A673 (cell line): ENCODE data around the gene LHPP.

Experiments
- EZH2 ChIP-seq: fragments of 200-600 bp; sonication (generic); IDR thresholded peaks from 2 replicates; pipeline ENCODE4 v1.6.1; 2017; ENCODE audit warnings: borderline replicate concordance, low read depth, mild to moderate bottlenecking, mixed read lengths, antibody characterized with exemption, low read length; ENCODE audit not compliant: poor library complexity, severe bottlenecking
- TF ChIP-seq, protein P1 (sequence below): fragments of 300-800, 200-600 bp; sonication (generic); conservative IDR thresholded peaks from 2 replicates; pipeline ENCODE4 v1.5.1; 2017; ENCODE audit warnings: low read depth, mild to moderate bottlenecking, antibody characterized with exemption, low read length, moderate library complexity, mixed read lengths

DNA sequence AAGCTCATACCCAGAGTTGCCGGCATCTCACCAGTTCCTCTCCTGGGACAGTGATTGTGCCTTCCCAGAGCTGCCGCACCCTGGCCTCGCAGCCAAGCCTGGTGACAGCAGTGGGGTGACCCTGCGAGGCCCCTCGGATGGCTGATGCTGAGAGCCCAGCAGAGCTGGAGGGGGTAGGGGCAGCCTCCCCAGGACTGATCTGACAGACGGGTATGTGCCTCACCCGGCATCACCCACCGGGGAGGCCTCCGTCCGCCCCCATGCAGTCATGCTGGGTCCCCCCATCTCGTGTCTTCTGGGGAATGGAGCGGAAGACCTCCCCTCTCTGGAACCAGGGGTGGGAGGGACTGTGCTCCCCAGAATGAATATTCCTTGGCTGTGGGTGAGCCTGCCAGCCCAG lies 82.3 kb downstream of the LHPP start:
- TF ChIP-seq, protein P1, sequence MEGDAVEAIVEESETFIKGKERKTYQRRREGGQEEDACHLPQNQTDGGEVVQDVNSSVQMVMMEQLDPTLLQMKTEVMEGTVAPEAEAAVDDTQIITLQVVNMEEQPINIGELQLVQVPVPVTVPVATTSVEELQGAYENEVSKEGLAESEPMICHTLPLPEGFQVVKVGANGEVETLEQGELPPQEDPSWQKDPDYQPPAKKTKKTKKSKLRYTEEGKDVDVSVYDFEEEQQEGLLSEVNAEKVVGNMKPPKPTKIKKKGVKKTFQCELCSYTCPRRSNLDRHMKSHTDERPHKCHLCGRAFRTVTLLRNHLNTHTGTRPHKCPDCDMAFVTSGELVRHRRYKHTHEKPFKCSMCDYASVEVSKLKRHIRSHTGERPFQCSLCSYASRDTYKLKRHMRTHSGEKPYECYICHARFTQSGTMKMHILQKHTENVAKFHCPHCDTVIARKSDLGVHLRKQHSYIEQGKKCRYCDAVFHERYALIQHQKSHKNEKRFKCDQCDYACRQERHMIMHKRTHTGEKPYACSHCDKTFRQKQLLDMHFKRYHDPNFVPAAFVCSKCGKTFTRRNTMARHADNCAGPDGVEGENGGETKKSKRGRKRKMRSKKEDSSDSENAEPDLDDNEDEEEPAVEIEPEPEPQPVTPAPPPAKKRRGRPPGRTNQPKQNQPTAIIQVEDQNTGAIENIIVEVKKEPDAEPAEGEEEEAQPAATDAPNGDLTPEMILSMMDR = no peak
- TF ChIP-seq EZH2 = no peak
